SH-SY5Y (cell line): Measurements from ENCODE around the gene MED27.

Experiments used
- GATA2 ChIP-seq: IDR thresholded peaks from 2 replicates; pipeline ENCODE4 v1.6.1; 2011; ENCODE audit warnings: mild to moderate bottlenecking, low read depth, low read length
- GATA3 ChIP-seq: IDR thresholded peaks from 2 replicates; pipeline ENCODE4 v1.6.1; 2011; ENCODE audit warnings: low read depth, mild to moderate bottlenecking, low read length, moderate library complexity

- TF ChIP-seq GATA2 (no peak), GATA3 (no peak)
Measured at GRCh38 chr9:131840751-131841702, 238.6 kb downstream of the MED27 start.
